Measurements from ENCODE around the gene ACOXL.

Gene ACOXL

DNA sequence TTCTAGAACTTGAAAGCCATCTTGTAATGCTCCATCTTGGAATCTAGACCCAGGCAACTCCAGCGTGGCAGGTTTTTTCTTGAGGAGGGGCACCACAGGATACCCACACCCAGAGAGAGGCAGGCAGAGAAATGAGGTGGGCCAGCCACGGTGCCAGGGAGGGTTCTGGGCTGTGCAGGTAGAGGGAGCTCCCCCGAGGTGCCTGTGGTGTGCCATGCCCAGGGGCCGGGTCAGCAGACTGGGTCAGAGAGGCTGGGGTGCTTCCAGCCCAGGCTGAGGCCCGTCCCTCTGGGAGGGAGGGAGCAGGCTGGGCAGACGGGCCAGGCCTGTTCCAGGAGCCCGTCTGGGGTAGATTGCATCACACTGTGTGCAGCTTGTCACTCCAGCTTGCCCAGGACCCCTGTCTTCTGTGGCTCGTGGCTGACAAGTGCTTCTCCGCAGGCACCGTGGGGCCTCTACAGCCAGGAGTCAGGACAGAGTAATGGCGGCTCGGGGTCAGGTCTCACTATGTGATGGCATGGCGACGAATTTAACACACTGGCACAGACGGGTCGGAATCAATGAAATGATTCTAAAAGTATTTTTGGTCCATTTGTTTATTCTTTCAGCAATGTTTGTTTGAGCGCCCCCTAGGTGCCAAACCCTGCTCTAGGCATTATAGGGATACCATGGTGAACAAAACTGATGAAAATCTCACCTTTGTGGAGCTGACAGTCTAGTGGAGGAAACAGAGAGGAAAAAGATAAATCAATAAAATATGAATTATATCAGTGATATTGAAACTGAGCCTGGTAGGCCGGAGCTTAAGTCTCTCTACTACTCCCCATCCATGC is 144.0 kb downstream of the ACOXL start:
- no peak for DNase-seq (ENCODE audit: low read depth)

DNA sequence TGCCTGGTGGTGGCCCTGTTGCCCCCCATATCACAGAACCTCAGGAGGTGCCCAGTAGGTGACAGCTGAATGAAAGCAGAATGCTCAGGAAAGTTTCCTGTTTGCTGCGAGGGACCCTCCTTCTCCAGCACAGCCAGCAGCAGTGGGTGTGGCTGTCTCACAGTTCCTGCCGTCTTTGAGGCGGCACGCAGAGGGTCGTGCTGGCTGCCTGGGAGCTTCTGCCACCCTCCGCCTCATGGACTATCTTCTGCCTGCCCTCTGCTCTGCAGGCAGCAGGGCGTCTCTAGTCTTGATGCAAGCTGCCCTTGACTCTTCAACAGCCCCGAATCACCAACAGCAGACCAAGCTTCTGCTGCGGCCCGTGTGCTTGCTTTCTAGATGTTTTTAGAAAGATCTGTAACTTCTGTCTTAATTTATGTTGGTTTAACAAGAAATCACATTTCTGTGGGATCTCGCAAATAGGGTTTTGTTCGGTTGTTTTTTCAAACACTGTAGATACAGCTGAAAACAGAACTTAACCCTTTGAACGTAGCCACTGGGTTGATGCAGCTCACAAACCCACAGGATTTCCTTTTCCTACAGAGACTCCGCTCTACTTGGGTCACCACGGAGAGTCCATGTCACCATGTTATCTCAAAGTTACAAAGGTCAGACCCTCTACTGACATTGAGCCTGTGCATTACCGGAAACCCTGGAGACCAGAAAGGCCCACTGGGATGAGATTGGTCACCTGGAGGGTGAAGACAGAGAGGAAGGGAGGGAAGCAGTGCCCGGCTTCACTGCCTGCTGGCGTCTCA is 144.9 kb downstream of the ACOXL start:
- DNase-seq (ENCODE audit: low read depth), result no peak

DNA sequence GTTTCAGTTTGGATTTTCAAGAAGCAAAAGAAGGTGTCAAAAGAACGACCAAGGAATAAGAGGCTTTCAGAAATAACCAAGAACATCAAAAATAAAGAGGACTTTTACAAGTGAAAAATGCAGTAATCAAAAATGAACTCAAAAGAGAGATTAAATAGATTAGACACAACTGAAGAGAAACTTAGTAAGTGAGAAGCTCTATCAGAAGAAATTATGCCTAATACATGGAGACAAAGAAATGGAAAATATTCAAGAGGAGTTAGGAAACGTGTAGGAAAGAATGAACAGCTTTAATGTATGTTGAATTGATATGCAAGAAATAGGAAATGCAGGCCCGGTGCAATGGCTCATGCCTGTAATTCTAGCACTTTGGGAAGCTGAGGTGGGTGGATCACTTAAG is 145.8 kb downstream of the ACOXL start:
- DNase-seq (ENCODE audit: low read depth), result no peak

DNA sequence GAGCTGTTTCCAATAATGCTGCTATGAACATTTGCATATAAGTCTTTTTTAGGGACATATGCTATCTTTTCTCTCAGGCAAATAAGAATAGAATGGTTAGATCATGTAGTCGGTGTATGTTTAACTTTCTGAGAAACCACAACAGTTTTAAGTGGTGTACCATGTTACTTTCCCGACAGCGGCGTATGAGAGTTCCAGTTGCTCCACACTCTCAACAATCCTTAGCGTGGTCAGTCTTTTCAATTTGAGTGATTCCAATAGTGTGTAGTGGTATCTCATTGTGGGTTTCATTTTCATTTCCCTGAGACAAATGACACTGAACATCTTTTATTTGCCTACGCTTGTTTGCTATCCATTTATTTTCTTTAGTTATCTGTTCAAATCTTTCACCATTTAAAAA is 149.5 kb downstream of the ACOXL start:
- no peak for DNase-seq (ENCODE audit: low read depth)

DNA sequence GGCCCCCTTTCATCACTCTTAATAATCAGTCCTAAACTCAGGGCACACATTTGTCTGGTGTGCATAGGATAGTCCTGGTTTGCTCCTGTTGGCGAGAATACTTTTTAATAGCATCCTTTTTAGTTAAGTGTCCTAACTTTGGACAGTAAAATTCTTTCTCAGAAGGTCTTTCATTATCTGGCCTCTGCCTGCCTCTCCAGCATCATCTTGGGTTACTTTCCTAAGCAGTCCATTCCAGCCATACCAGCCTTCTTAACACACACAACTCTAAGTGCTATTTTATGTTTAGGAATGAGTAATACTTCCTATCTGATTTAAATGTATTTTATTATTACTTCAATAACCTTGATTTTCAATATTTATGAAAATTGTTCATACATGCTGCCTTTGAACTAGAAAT is 151.0 kb downstream of the ACOXL start:
- DNase-seq (ENCODE audit: low read depth), result peak; percentile 64

DNA sequence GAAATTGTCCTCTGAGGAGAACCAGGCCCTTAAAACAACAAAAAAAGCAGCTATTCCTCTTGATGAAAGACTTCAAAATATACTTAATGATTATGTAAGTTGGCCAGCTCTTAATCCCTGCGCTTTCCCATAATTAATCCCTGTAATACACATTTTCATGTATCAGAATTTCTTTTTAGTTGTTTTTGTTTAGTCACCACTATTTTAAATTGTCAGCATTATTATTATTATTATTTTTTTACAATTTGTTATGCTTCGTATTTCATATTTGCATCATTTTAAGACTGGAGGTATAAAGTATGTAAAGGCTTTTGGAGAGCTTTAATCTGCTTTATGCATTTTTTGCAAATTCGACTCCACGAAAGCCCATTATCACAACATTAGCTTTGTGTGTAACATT is 152.9 kb downstream of the ACOXL start:
- no peak for DNase-seq (ENCODE audit: low read depth)

DNA sequence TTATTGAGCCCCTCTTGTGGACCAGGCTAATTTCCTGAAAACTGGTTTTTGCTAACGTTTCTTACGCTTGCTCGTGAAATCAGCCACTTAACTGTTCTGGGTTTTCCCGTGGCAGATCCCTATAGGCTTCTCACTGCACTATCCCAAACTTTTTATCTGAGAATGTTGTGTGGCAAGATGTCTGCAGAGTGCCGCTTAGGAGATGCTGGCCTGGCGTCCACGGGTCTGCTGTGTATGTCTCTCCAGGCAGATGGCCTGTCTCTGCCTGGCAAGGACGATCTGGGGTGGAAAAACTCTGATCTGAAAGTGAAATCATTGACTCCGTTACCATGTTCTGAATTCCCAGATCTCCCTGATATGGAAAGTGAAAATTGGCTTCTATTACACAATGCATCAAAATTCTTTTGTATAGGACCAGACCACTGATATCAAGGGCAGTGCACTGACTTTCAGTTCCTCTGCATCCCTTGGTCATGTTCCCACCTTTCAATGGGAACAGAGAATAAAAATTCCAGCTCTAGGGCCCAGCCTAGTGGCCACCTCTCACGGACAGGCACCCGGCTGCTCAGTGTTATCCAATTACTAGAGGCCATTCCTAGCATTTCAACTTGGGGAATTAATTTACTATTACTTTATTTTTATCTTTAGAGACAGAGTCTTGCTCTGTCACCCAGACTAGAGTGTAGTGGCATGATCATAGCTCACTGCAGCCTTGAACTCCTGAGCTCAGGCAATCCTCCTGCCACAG is 154.6 kb downstream of the ACOXL start:
- DNase-seq (ENCODE audit: low read depth), result no peak

DNA sequence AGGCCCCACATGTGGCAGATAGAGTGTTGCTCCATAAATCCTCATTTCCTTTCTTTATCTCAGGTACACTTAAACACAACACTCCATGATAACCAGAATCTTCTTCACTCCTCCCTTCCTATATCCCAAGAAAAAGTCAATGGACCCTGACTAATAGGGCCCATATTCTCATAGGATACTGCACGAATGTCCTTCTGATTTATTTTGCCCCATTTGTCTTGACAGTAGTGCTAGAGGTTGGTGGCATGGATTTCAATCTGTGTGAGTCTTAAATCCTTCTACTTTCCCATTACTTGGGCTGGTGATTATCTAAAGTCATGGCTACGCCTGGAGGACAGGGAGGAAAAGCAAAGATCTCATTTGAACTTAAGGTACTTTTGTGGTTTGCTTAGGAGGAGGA is 156.0 kb downstream of the ACOXL start:
- no peak for DNase-seq (ENCODE audit: low read depth)

DNA sequence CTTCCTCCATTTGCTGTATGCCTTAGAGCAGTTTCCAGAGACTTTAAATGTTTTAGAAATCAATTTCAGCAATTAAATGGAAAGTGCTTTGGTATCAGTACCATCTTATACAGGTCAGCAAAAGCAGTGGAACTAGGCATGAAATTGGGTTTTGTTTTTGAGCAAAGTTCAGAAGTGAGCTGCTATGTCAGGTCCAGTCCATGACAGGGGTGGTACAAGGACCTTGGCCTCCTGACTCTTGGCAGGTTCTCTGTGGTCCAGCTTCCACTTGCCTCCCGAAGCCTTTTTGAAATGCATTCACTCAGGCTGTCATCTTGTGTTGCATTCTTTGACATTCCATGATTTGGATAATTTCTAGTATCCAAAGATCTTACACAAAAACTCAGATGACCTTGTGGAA is 159.3 kb downstream of the ACOXL start:
- no peak for DNase-seq (ENCODE audit: low read depth)

DNA sequence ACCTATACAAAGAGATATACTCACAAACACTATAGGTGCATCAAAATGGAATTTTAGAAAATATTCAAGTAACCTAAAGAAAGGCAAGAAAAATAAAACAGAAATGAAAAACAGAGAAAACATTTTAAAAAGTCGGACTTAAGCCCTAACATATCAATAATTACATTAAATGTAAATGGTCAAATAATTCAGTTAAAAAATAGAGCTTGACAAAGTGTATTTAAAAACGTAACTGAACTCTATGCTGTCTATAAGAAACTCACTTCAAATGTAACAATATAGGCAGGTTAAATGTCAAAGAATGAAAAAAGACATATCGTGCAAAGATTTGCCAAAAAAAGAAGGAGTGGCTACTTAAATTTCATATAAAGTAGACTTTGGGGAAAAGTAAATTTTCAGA is 163.9 kb downstream of the ACOXL start:
- DNase-seq (ENCODE audit: low read depth), result no peak

DNA sequence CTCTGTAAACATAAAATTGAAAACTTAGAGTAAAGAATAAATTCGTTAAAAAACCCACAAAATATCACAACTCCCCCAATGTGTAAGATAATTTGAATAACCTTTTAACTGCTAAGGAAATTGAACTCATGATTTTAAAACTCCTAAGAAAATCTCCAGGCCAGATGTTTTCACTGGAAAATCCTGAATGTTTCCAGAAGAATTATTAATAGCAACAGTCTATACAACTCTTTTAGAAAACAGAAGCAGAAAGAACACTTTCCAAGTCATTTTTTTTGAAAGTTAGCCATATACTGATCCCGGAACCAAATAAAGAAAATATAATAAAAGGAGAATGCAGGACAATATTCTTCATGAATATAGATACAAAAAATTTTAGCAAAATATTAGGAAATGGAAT is 165.6 kb downstream of the ACOXL start:
- DNase-seq (ENCODE audit: low read depth), result no peak

DNA sequence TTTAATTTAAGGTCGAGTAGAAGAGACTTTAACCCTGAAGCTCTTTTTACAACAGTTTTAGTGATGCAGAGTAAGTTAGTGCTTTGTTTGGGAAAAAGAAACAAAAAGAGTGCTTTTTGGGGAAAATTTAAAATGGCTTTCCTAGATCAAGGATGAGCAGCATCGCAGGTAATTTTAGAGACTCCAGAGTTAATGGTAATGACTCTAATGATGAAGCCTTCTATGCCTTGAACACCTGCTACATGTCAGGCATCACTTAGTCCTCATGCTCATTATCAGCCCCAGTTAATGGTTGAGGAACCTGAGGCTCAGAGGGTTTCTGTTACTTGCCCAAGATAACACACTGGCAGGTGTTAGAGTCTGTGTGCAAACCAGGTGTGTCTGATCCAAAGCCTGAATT is 167.8 kb downstream of the ACOXL start:
- no peak for DNase-seq (ENCODE audit: low read depth)

DNA sequence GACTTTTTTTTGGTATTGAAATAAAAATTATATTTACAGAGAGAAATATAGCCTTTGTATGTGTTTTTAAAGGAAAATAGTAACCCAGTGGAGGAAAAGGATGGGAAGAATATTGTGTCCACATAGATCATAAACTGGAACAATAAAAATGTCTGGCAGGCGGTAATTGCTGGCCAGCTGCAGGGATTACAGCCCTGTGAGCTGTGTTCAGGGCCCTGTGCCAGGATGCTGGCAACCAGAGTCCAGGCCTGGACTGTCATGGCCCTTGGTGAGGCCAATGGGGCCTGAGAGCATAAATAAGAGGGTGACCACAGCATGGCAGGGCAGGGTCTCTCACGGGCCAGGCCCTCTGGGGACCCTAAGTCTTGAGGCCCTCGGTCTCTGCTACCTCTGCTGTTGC is 171.2 kb downstream of the ACOXL start:
- no peak for DNase-seq (ENCODE audit: low read depth)

DNA sequence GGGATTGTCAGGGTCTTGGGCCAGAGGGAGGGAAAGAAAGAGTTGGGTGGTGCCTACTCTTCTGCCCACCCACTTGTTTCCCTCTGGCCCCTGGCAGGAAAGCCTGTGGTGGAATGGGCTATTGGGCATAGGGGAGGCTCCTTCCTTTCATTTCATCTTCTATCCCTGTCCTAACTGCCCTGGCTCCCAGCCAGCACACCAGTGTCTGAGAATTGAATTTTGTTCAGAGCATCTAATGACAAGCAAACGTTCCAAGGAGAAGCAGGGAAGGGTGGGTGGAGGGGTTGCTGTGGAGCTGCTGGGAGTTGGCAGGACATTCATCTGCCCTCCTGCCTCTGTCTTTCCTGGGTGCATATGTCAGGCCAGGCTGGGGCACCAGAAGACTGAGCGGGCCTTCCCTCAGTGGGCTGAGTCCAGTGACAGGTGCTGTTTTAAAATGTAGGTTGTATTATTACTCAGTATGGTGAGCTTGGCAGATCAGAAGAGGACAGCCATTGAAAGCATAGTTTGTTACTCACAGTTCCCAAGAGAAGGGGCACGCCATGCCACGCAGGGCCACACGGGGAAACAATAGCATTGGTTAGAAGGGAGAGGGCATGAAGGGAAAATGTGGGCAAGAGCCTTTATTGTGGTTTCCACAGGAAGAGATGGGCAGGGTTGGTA is 171.9 kb downstream of the ACOXL start:
- no peak for DNase-seq (ENCODE audit: low read depth)

DNA sequence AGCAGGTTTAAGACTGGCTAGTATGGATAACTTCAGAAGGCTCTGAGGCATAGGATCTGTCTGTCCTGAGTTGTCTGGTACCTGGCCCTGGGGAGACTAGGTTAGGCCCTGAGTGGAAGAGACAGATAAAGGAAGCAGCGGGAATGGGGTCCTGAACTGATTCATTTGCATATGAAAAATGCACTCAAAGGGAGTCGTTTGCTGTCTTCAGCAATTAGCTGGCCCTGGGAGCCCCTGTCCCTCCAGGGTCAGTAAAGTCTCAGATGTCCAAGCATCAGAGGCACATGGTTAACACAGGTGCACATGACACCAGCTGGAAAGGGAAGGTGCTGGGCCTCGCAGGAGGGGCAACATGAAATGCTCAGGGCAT is 172.4 kb downstream of the ACOXL start:
- DNase-seq (ENCODE audit: low read depth), result no peak

DNA sequence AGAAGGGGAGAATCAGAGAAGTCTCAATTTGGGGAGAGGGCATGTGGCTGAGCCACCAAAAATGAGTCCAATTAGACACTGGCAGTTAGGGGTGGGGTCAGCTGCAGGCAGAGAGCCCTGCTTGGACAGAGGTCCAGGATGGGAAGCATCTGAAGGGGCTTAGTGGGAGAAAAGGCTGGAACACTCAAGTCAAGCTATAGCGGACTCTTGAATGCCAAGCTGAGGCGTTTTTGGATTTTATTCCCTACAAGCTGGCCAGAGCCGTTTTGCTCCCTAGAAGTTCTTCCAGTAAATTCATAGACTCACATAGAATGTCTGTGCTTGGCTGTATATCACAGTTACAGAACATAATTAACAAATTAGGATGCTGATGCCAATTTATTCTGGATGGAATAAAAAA is 172.8 kb downstream of the ACOXL start:
- DNase-seq (ENCODE audit: low read depth), result no peak

DNA sequence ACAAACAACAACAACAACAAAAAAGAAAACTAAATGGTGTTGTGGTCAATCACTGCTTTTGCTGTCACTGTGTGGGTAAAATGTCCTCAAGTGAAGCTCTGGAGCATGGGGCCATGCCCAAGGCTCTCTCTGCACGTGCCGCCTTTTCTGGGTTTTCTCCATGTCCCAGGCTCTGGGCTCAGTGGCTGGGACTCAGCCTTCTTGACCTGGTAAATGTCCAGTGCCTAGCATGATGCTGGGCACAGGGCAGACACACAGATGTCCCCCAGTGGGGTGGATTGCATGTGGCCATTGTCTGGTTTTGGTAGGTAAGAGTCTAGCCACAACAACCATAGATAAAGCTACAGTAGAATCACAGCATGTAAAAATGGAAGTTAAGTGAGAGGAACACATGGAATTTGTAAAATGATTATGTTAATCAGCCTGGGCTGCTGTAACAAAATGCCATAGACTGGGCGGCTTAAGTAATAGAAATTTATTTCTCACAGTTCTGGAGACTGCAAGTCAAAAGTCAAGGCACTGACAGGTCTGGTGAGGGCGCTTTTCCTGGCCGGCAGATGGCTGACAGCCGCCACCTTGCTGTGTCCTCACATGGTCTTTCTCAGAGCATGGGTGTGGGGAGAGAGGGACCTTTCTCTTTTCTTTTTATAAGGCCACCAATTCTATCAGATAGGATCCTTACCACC is 174.4 kb downstream of the ACOXL start:
- DNase-seq (ENCODE audit: low read depth), result no peak

DNA sequence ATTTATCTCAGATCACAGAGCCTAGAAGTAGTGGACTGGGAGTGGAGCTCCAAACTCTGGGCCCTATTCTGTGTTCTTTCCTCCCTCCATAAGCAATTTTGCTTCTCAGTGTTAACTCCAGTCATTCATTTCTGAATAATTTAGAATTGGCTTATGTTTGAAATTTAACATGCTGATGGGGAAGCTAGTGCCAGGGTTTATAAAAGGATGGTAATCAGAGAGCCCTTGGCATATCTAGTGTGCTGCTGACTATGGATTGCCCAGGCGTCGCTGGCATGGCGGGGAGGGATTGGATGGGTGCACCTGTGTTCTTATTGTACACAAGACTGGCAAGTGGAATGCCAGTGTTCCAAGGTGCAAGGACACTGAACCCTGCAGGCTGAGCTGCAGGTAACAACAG is 177.1 kb downstream of the ACOXL start:
- DNase-seq (ENCODE audit: low read depth), result no peak

DNA sequence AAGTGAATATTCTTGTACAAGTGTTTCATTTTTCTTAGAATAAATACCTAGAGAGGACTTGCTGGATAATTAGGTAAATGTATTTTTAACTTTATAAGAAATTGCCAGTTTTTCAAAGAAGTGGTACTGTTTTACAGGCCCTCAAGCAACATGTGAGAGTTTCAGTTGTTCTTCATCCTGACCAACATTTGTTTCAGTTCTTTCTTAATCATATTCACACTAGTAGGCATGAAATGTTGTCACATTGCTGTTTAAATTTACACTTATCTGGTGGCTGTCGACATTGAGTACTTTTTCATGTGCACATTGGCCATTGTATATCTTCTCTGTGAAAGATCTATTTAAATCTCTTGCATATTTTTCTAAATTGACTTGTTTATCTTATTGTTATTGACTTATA is 178.1 kb downstream of the ACOXL start:
- DNase-seq (ENCODE audit: low read depth), result no peak

DNA sequence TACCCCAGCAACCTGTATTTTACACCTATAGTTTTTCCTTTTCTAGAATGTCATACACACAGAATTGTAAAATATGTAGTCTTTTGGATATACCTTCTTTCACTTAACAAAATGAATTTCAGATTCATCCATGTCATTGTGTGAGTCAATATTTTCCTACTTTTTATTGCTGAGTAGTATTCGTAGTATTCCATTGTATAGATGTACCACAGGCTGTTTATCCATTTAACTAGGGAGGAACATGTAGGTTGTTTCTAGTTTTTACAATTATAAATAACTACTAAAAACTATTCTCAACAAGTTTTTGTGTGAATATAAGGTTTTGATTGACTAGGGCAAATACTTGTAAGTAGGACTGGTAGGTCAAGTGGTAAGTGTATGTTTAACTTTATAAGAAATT is 187.4 kb downstream of the ACOXL start:
- DNase-seq (ENCODE audit: low read depth), result no peak

DNA sequence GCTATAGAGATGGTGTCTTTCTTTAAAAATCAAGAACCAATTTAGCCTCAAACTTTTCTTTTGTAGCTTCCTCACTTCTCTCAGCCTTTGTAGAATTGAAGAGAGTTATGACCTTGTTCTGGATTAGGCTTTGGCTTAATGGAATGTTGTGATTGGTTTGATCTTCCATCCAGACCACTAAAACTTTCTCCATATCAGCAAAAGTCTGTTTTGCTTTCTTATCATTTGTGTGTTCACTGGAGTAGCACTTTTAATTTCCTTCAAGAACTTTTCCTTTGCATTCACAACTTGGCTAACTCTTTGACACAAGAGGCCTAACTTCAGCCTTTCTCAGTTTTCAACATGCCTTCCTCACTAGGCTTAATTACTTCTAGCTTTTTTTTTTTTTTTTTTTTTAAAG is 193.1 kb downstream of the ACOXL start:
- no peak for DNase-seq (ENCODE audit: low read depth)

DNA sequence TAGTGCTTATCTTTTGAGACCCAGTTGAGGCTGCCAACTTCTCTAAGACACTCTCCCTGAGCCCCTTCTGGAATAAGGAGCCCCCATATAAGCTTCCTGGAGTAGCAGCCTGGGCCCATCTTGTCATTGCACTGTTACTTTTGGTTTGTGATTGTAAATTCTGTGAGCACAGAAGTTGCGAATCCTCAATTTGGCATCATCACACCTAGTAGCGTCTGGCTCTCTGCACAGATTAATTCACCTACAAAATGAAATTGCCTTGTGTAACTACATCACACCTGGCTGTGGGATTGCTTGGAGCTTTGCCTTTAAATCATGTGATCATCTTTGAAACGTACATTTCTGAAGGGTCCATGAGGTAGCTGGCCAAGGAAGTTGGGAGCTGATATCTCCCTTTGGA is 195.2 kb downstream of the ACOXL start:
- DNase-seq (ENCODE audit: low read depth), result no peak
